Thyroid gland (tissue), 4 donors: ENCODE results near the gene LIF. TPM values are rescaled to one million over a fixed set of nuclear protein-coding genes. Genes with fewer than 3 reads are reported as not detected.

Experiments used
- DNase-seq, 2 donors: peaks; one replicate each; pipeline ENCODE4 v3.0.0-alpha.2; 2019
- H3K27ac ChIP-seq, 3 donors: fragments of 200-600 bp; sonication (generic); 1 replicate in 2 of 3; 2 replicates in 1 of 3; pipeline ENCODE4 v1.5.1; 2016 to 2019; ENCODE audit warnings: mild to moderate bottlenecking in 1 of 3, moderate library complexity in 1 of 3
- H3K27me3 ChIP-seq: fragments of 200-600 bp; sonication (generic); one replicate; pipeline ENCODE4 v1.5.1; 2019
- H3K36me3 ChIP-seq, 2 donors: fragments of 200-600 bp; sonication (generic); one replicate each; pipeline ENCODE4 v1.5.1; 2016 to 2019
- H3K4me1 ChIP-seq, 2 donors: fragments of 200-600 bp; sonication (generic); one replicate each; pipeline ENCODE4 v1.5.1; 2017 to 2019
- H3K4me3 ChIP-seq, 3 donors: fragments of 200-600 bp; sonication (generic); replicated peaks in 1 of 3; 1 replicate in 2 of 3; 2 replicates in 1 of 3; pipeline ENCODE4 v1.5.1; 2016; ENCODE audit warnings: mild to moderate bottlenecking in 1 of 3
- H3K9me3 ChIP-seq: fragments of 200-600 bp; sonication (generic); one replicate; pipeline ENCODE4 v1.5.1; 2017
- CTCF ChIP-seq, 6 experiments: fragments of 200-600 bp in 3 of 6; fragments of 450-650 bp in 3 of 6; sonication (generic) in 3 of 6; IDR thresholded peaks; one replicate each; pipeline ENCODE4 v1.5.1; 2016 to 2019; ENCODE audit warnings: antibody characterized with exemption in 6 of 6, mild to moderate bottlenecking in 2 of 6, inconsistent platforms in 1 of 6, moderate library complexity in 1 of 6
- POLR2A ChIP-seq, 2 donors: fragments of 450-650 bp; IDR thresholded peaks; one replicate each; pipeline ENCODE4 v1.6.1; 2017; ENCODE audit warnings: antibody characterized with exemption in 2 of 2, mild to moderate bottlenecking in 2 of 2, moderate library complexity in 1 of 2
- WGBS, 2 donors: methylation state at CpG; one replicate each; pipeline ENCODE4 v1.1.5; 2017; 5-methylcytosine and 5-hydroxymethylcytosine counted together
- intact Hi-C: fragments of 100-400 bp; cut with DNase I; formaldehyde crosslinking; loops from one replicate; pipeline ENCODE4 v1.15.1; 2023
- total RNA-seq, 4 donors: library from RNA; depleted of rRNA; stranded (reverse); fragments of >200 nt; gene quantifications; one replicate each; pipeline ENCODE4 v1.2.3, GENCODE V29; 2016

The LIF gene
- total RNA-seq, 4 donors from 2014 or later: 0.89 to 2.6 (median 2.2) TPM

- intact Hi-C loops: no loop called here
- Histone ChIP-seq H3K27me3 (no peaks in the 10 kb centered on the region), H3K9me3 (no peaks in the 10 kb centered on the region), H3K27ac (peak overlapping the region; percentile 87 to 92 (median 90)), H3K4me1 (peaks cover 20 to 35% of the 10 kb centered on the region in 2 donors), H3K4me3 (no peak overlapping the region), H3K36me3 (no peaks in the 10 kb centered on the region)
- TF ChIP-seq CTCF (IDR thresholded peaks at IDR 0.05) (no peak), POLR2A (IDR thresholded peaks at IDR 0.05) (no peak)
- DNase-seq: peak; percentile 67 to 72
- 29 to 32% methylated on average over 5 of the region's 5 CpGs for WGBS, 2 donors
Measured at GRCh38 chr22:30195245-30196140, 51.1 kb downstream of the LIF start.

GRCh38 chr22:30193031-30193775 lies 53.4 kb downstream of the LIF start:
- Histone ChIP-seq H3K27ac (no peak overlapping the region), H3K4me3 (no peak overlapping the region), H3K27me3 (no peaks in the 10 kb centered on the region), H3K4me1 (peaks cover 18 to 39% of the 10 kb centered on the region in 2 donors), H3K9me3 (no peaks in the 10 kb centered on the region), H3K36me3 (no peaks in the 10 kb centered on the region)
- no peak for DNase-seq
- WGBS, 2 donors: 94 to 96% methylated on average over 3 of the region's 3 CpGs
- intact Hi-C loops: no loop called here
- TF ChIP-seq CTCF (IDR thresholded peaks at IDR 0.05) (no peak), POLR2A (IDR thresholded peaks at IDR 0.05) (no peak)

GRCh38 chr22:30192427-30192826 lies 54.1 kb downstream of the LIF start:
- no peak overlapping the region for H3K4me3 ChIP-seq
- TF ChIP-seq POLR2A (IDR thresholded peaks at IDR 0.05) (no peak), CTCF (IDR thresholded peaks at IDR 0.05) (no peak)
- H3K4me1 ChIP-seq: peaks cover 21 to 43% of the 10 kb centered on the region in 2 donors
- intact Hi-C loops: no loop called here
- H3K27me3 ChIP-seq: no peaks in the 10 kb centered on the region
- DNase-seq: no peak
- H3K9me3 ChIP-seq: no peaks in the 10 kb centered on the region
- no peak overlapping the region for H3K27ac ChIP-seq
- WGBS, 2 donors: 86 to 88% methylated on average over 1 of the region's 1 CpG
- no peaks in the 10 kb centered on the region for H3K36me3 ChIP-seq

- Histone ChIP-seq H3K27me3 (no peaks in the 10 kb centered on the region), H3K4me3 (no peak overlapping the region), H3K27ac (no peak overlapping the region), H3K4me1 (peaks cover 19 to 34% of the 10 kb centered on the region in 2 donors), H3K36me3 (no peaks in the 10 kb centered on the region), H3K9me3 (no peaks in the 10 kb centered on the region)
- TF ChIP-seq CTCF (IDR thresholded peaks at IDR 0.05): no peak
- TF ChIP-seq POLR2A (IDR thresholded peaks at IDR 0.05): no peak
- intact Hi-C loops: no loop called here
- no peak for DNase-seq
- 73 to 82% methylated on average over 3 of the region's 3 CpGs for WGBS, 2 donors
Measured at GRCh38 chr22:30191040-30191701, 55.4 kb downstream of the LIF start.
